GM18505 (cell line): ENCODE data around the gene TSPAN5.

Experiments
- ATAC-seq: cut with Tn5 transposase; IDR thresholded peaks from one replicate; pipeline ENCODE4 v1.9.1; 2021; ENCODE audit not compliant: unreplicated experiment
- POLR2A ChIP-seq: IDR thresholded peaks from 4 replicates; pipeline ENCODE4 v1.6.1; 2011; ENCODE audit warnings: borderline replicate concordance; ENCODE audit not compliant: insufficient read depth, insufficient read length; ENCODE audit errors: extremely low read depth

TSPAN5 gene

GRCh38 chr4:98602270-98602669, 56.1 kb downstream of the TSPAN5 start:
- ATAC-seq = no peak
- TF ChIP-seq POLR2A = no peak

GRCh38 chr4:98601708-98602107, 56.7 kb downstream of the TSPAN5 start:
- ATAC-seq = peak; percentile 67
- TF ChIP-seq POLR2A = no peak

- no peak for ATAC-seq
- TF ChIP-seq POLR2A = no peak
Measured at GRCh38 chr4:98599617-98600205, 58.7 kb downstream of the TSPAN5 start.

- ATAC-seq = no peak
- no peak for TF ChIP-seq POLR2A
Measured at GRCh38 chr4:98586962-98587354, 71.5 kb downstream of the TSPAN5 start.

- ATAC-seq = no peak
- no peak for TF ChIP-seq POLR2A
Measured at GRCh38 chr4:98586291-98586961, 72.0 kb downstream of the TSPAN5 start.

- no peak for TF ChIP-seq POLR2A
- no peak for ATAC-seq
Measured at GRCh38 chr4:98585596-98585995, 72.8 kb downstream of the TSPAN5 start.

GRCh38 chr4:98584265-98584664, 74.1 kb downstream of the TSPAN5 start:
- no peak for ATAC-seq
- TF ChIP-seq POLR2A = no peak

- TF ChIP-seq POLR2A = no peak
- ATAC-seq = no peak
Measured at GRCh38 chr4:98583265-98583664, 75.1 kb downstream of the TSPAN5 start.

- no peak for TF ChIP-seq POLR2A
- no peak for ATAC-seq
Measured at GRCh38 chr4:98581126-98581525, 77.3 kb downstream of the TSPAN5 start.

- ATAC-seq = no peak
- TF ChIP-seq POLR2A = no peak
Measured at GRCh38 chr4:98577956-98578355, 80.5 kb downstream of the TSPAN5 start.

- no peak for TF ChIP-seq POLR2A
- no peak for ATAC-seq
Measured at GRCh38 chr4:98574816-98575215, 83.6 kb downstream of the TSPAN5 start.

- no peak for ATAC-seq
- no peak for TF ChIP-seq POLR2A
Measured at GRCh38 chr4:98573791-98574190, 84.6 kb downstream of the TSPAN5 start.

GRCh38 chr4:98572697-98573096, 85.7 kb downstream of the TSPAN5 start:
- no peak for ATAC-seq
- TF ChIP-seq POLR2A = no peak

- no peak for TF ChIP-seq POLR2A
- ATAC-seq = no peak
Measured at GRCh38 chr4:98571161-98571786, 87.1 kb downstream of the TSPAN5 start.

GRCh38 chr4:98570151-98570797, 88.1 kb downstream of the TSPAN5 start:
- ATAC-seq = no peak

More at GRCh38 chr4:98570151-98570797, 88.1 kb downstream of the TSPAN5 start:
- TF ChIP-seq POLR2A = no peak
